OCI-LY7 (cell line): Measurements from ENCODE around the gene UGT1A7.

Experiments used
- EZH2phosphoT487 ChIP-seq: fragments of 200-600 bp; sonication (generic); IDR thresholded peaks from 2 replicates; pipeline ENCODE4 v1.6.1; 2018; ENCODE audit warnings: low read depth, borderline replicate concordance, mild to moderate bottlenecking, mixed run types, antibody characterized with exemption, low read length, moderate library complexity, mixed read lengths
- TF ChIP-seq, protein P1 (sequence below): fragments of 200-600 bp; sonication (generic); conservative IDR thresholded peaks from 2 replicates; pipeline ENCODE4 v1.5.1; 2014; ENCODE audit warnings: mild to moderate bottlenecking, antibody characterized with exemption, low read length, moderate library complexity, mixed read lengths

DNA sequence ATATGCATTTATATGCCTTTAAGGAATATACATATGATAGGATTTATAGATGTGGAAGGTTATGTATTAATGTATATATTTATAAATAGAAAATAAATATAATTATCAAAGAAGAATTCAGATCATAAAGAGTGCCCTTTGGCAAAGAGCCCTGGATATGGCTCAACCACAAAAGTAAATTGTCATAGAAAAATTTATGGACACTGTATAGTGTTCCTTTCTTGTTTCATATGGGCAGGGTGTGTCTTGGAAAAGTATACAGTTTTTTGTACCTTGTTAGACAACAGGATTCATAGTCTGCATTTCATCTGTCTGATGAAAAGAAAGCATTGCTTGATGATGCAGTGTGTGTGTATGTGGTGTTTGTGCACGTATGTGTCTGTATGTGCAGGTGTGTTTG, 2.9 kb downstream of the UGT1A7 start:
- TF ChIP-seq, protein P1, sequence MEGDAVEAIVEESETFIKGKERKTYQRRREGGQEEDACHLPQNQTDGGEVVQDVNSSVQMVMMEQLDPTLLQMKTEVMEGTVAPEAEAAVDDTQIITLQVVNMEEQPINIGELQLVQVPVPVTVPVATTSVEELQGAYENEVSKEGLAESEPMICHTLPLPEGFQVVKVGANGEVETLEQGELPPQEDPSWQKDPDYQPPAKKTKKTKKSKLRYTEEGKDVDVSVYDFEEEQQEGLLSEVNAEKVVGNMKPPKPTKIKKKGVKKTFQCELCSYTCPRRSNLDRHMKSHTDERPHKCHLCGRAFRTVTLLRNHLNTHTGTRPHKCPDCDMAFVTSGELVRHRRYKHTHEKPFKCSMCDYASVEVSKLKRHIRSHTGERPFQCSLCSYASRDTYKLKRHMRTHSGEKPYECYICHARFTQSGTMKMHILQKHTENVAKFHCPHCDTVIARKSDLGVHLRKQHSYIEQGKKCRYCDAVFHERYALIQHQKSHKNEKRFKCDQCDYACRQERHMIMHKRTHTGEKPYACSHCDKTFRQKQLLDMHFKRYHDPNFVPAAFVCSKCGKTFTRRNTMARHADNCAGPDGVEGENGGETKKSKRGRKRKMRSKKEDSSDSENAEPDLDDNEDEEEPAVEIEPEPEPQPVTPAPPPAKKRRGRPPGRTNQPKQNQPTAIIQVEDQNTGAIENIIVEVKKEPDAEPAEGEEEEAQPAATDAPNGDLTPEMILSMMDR = no peak
- TF ChIP-seq EZH2phosphoT487 = no peak
